ENCODE results near the gene EXOC6B.

EXOC6B gene

GRCh38 chr2:72271766-72272641, 553.8 kb downstream of the EXOC6B start:
- peak overlapping the region; percentile 31 to 77 (median 34) for H3K27ac Mint-ChIP-seq
- no peaks in the 10 kb centered on the region for H3K27me3 Mint-ChIP-seq (ENCODE audit: low read depth)
- H3K36me3 Mint-ChIP-seq (ENCODE audit: low read depth) = no peaks in the 10 kb centered on the region
- peaks cover 36% of the 10 kb centered on the region for H3K4me1 Mint-ChIP-seq
- TF ChIP-seq CTCF (IDR thresholded peaks at IDR 0.05; ENCODE audit: unreplicated experiment in 3 of 3) = no peak
- no peak overlapping the region for H3K4me3 Mint-ChIP-seq
- H3K9me3 Mint-ChIP-seq = peaks cover 3% of the 10 kb centered on the region

GRCh38 chr2:72271276-72271614, 554.6 kb downstream of the EXOC6B start:
- Mint-ChIP-seq H3K36me3 (ENCODE audit: low read depth) (no peaks in the 10 kb centered on the region), H3K27ac (peak overlapping the region; percentile 31 to 77 (median 34)), H3K27me3 (ENCODE audit: low read depth) (no peaks in the 10 kb centered on the region), H3K9me3 (peaks cover 3% of the 10 kb centered on the region), H3K4me3 (no peak overlapping the region), H3K4me1 (peaks cover 36% of the 10 kb centered on the region)
- no peak for TF ChIP-seq CTCF (IDR thresholded peaks at IDR 0.05; ENCODE audit: unreplicated experiment in 3 of 3)

GRCh38 chr2:72270556-72271275, 555.1 kb downstream of the EXOC6B start:
- TF ChIP-seq CTCF (IDR thresholded peaks at IDR 0.05; ENCODE audit: unreplicated experiment in 3 of 3) = no peak
- Mint-ChIP-seq H3K4me3 (no peak overlapping the region), H3K4me1 (peaks cover 36% of the 10 kb centered on the region), H3K27me3 (ENCODE audit: low read depth) (no peaks in the 10 kb centered on the region), H3K36me3 (ENCODE audit: low read depth) (no peaks in the 10 kb centered on the region), H3K9me3 (peaks cover 3% of the 10 kb centered on the region), H3K27ac (peak overlapping the region; percentile 31 to 77 (median 34))

- Mint-ChIP-seq H3K27ac (peak overlapping the region; percentile 45 to 61 (median 48)), H3K27me3 (ENCODE audit: low read depth) (no peaks in the 10 kb centered on the region), H3K9me3 (peaks cover 6% of the 10 kb centered on the region), H3K36me3 (ENCODE audit: low read depth) (no peaks in the 10 kb centered on the region), H3K4me3 (no peak overlapping the region), H3K4me1 (peaks cover 22% of the 10 kb centered on the region)
- TF ChIP-seq CTCF (IDR thresholded peaks at IDR 0.05; ENCODE audit: unreplicated experiment in 3 of 3) = no peak
Observed at GRCh38 chr2:72263776-72264060, 562.1 kb downstream of the EXOC6B start.

GRCh38 chr2:72263043-72263775, 562.6 kb downstream of the EXOC6B start:
- TF ChIP-seq CTCF (IDR thresholded peaks at IDR 0.05; ENCODE audit: unreplicated experiment in 3 of 3) = no peak
- Mint-ChIP-seq H3K36me3 (ENCODE audit: low read depth) (no peaks in the 10 kb centered on the region), H3K9me3 (peaks cover 6% of the 10 kb centered on the region), H3K27ac (peak overlapping the region in 2 of 3 experiments; percentile 48 to 61), H3K4me1 (peaks cover 22% of the 10 kb centered on the region), H3K4me3 (no peak overlapping the region), H3K27me3 (ENCODE audit: low read depth) (no peaks in the 10 kb centered on the region)
